ENCODE measurements around the gene XYLB.

- no peak for TF ChIP-seq POLR2A (IDR thresholded peaks at IDR 0.05)
- TF ChIP-seq CTCF (IDR thresholded peaks at IDR 0.05), result no peak
Observed at GRCh38 chr3:38458796-38459498, 112.4 kb downstream of the XYLB start.
